Measurements from ENCODE around the gene TM9SF3.

Gene TM9SF3

GRCh38 chr10:96517284-96517683, 69.5 kb downstream of the TM9SF3 start:
- DNase-seq (ENCODE audit: insufficient read length, low spot score) (no peak), FAIRE-seq (no peak)
- no peak for TF ChIP-seq POLR2A (IDR thresholded peaks at IDR 0.05; ENCODE audit: low read depth, low read length)

- DNase-seq (ENCODE audit: insufficient read length, low spot score): no peak
- no peak for TF ChIP-seq POLR2A (IDR thresholded peaks at IDR 0.05; ENCODE audit: low read depth, low read length)
- no peak for FAIRE-seq
These were observed 70.5 kb downstream of the TM9SF3 start for GRCh38 chr10:96516337-96516736.

GRCh38 chr10:96513698-96514561, 72.9 kb downstream of the TM9SF3 start, which contains the start of gene TLL2:
TSS of gene TLL2 (minus strand) at chr10:96513926. CDS start at chr10:96513685, 241 bp downstream.
- DNase-seq (ENCODE audit: insufficient read length, low spot score) (no peak), FAIRE-seq (no peak)
- 0 out of 2 replicates have a peak, but pooled peaks have one; percentile 51 for TF ChIP-seq POLR2A (IDR thresholded peaks at IDR 0.05; ENCODE audit: low read depth, low read length)

- FAIRE-seq (no peak), DNase-seq (ENCODE audit: insufficient read length, low spot score) (no peak)
- no peak for TF ChIP-seq POLR2A (IDR thresholded peaks at IDR 0.05; ENCODE audit: low read depth, low read length)
These were observed 73.5 kb downstream of the TM9SF3 start for GRCh38 chr10:96513305-96513697.

GRCh38 chr10:96512524-96513304, 74.1 kb downstream of the TM9SF3 start:
- no peak for TF ChIP-seq POLR2A (IDR thresholded peaks at IDR 0.05; ENCODE audit: low read depth, low read length)
- DNase-seq (ENCODE audit: insufficient read length, low spot score): no peak
- no peak for FAIRE-seq

- TF ChIP-seq POLR2A (IDR thresholded peaks at IDR 0.05; ENCODE audit: low read depth, low read length): no peak
- no peak for FAIRE-seq
- peak; percentile 55 for DNase-seq (ENCODE audit: insufficient read length, low spot score)
These were observed 75.5 kb downstream of the TM9SF3 start for GRCh38 chr10:96511044-96511945.

- no peak for TF ChIP-seq POLR2A (IDR thresholded peaks at IDR 0.05; ENCODE audit: low read depth, low read length)
- DNase-seq (ENCODE audit: insufficient read length, low spot score) (peak; percentile 77), FAIRE-seq (peak; percentile 55)
These were observed 77.7 kb downstream of the TM9SF3 start for GRCh38 chr10:96509017-96509641.

- TF ChIP-seq POLR2A (IDR thresholded peaks at IDR 0.05; ENCODE audit: low read depth, low read length): no peak
- FAIRE-seq (no peak), DNase-seq (ENCODE audit: insufficient read length, low spot score) (no peak)
These were observed 79.8 kb downstream of the TM9SF3 start for GRCh38 chr10:96507044-96507443.

GRCh38 chr10:96505150-96506136, 81.4 kb downstream of the TM9SF3 start:
- no peak for DNase-seq (ENCODE audit: insufficient read length, low spot score)
- no peak for FAIRE-seq
- no peak for TF ChIP-seq POLR2A (IDR thresholded peaks at IDR 0.05; ENCODE audit: low read depth, low read length)

- FAIRE-seq (no peak), DNase-seq (ENCODE audit: insufficient read length, low spot score) (no peak)
- no peak for TF ChIP-seq POLR2A (IDR thresholded peaks at IDR 0.05; ENCODE audit: low read depth, low read length)
These were observed 84.1 kb downstream of the TM9SF3 start for GRCh38 chr10:96502561-96503282.

- no peak for TF ChIP-seq POLR2A (IDR thresholded peaks at IDR 0.05; ENCODE audit: low read depth, low read length)
- FAIRE-seq: no peak
- DNase-seq (ENCODE audit: insufficient read length, low spot score): no peak
These were observed 84.8 kb downstream of the TM9SF3 start for GRCh38 chr10:96501985-96502384.
